A549 treated with CORT108297 at 1 μM for 4 hours (cell line): ENCODE data around the gene GPT2. TPM values are rescaled to one million over a fixed set of nuclear protein-coding genes. Genes with fewer than 3 reads are reported as not detected.

Source experiments
- total RNA-seq: library from RNA; stranded (reverse); fragments of 200-300 nt; extraction: Qiagen RNA extraction; gene quantifications from 5 replicates; pipeline ENCODE4 v1.2.3, GENCODE V29; 2022

Gene GPT2
- 11.7 to 14.7 TPM (median 11.9 TPM) in 5 replicates for total RNA-seq

GRCh38 chr16:46883690-46884512 is at the start of gene GPT2:
Gene GPT2, plus strand, starts transcription at chr16:46884362. Its CDS starts 354 bp downstream, at chr16:46884716.

GRCh38 chr16:46973207-46973995 is 89.2 kb downstream of the GPT2 start, which contains the start of gene DNAJA2:
Gene DNAJA2, minus strand, starts transcription at chr16:46973674. Its CDS starts 102 bp downstream, at chr16:46973572.

Other genes starting within 250 kb of the GPT2 start
- 72.5 to 94.8 TPM (median 76.7 TPM) in 5 replicates for gene VPS35, start 195.2 kb upstream of the GPT2 start, total RNA-seq
- 45.1 to 49.2 TPM (median 47.5 TPM) in 5 replicates for gene ORC6, start 194.7 kb upstream of the GPT2 start, total RNA-seq
- gene MYLK3, start 136.0 kb upstream of the GPT2 start, total RNA-seq = 0.01 to 0.09 TPM (median 0.07 TPM) in 5 replicates
- gene C16orf87, start 53.2 kb upstream of the GPT2 start, total RNA-seq = 6.0 to 8.8 TPM (median 7.0 TPM) in 5 replicates
- 71.3 to 85.7 TPM (median 72.8 TPM) in 5 replicates for gene DNAJA2, start 89.3 kb downstream of the GPT2 start, total RNA-seq